SK-N-SH treated with all-trans-retinoic acid at 6 μM for 48 hours (cell line): ENCODE results near the gene MB21D2.

Experiments
- ATAC-seq: fragments of 200-7000 bp; cut with Tn5 transposase; 3 replicates; pipeline ENCODE4 v1.9.1; 2020; ENCODE audit warnings: mild to moderate bottlenecking, moderate library complexity
- BACH2 ChIP-seq: fragments of 250-450 bp; sonication (Bioruptor Pico); IDR thresholded peaks from 2 replicates; pipeline ENCODE4 v1.9.0; 2021; ENCODE audit warnings: mild to moderate bottlenecking, borderline replicate concordance
- ESRRG ChIP-seq: fragments of 250-450 bp; sonication (Bioruptor Pico); IDR thresholded peaks from 2 replicates; pipeline ENCODE4 v1.6.1; 2021; ENCODE audit warnings: mild to moderate bottlenecking
- GLIS3 ChIP-seq: fragments of 250-450 bp; sonication (Bioruptor Pico); IDR thresholded peaks from 2 replicates; pipeline ENCODE4 v1.5.0; 2020; ENCODE audit warnings: mild to moderate bottlenecking, moderate library complexity
- ISL1 ChIP-seq: fragments of 250-450 bp; sonication (Bioruptor Pico); IDR thresholded peaks from 2 replicates; pipeline ENCODE4 v2.1.2; 2022; ENCODE audit warnings: mild to moderate bottlenecking, moderate library complexity
- OSR1 ChIP-seq: fragments of 250-450 bp; sonication (Bioruptor Pico); IDR thresholded peaks from 2 replicates; pipeline ENCODE4 v1.8.0; 2022; ENCODE audit warnings: moderate library complexity, mild to moderate bottlenecking, inconsistent platforms
- PPARA ChIP-seq: fragments of 250-450 bp; sonication (Bioruptor Pico); IDR thresholded peaks from 2 replicates; pipeline ENCODE4 v1.5.0; 2020; ENCODE audit warnings: mild to moderate bottlenecking, borderline replicate concordance
- RARB ChIP-seq: fragments of 250-450 bp; sonication (Bioruptor Pico); IDR thresholded peaks from 2 replicates; pipeline ENCODE4 v1.8.0; 2021; ENCODE audit warnings: mild to moderate bottlenecking, moderate library complexity
- SNAI2 ChIP-seq: fragments of 250-450 bp; sonication (Bioruptor Pico); IDR thresholded peaks from 2 replicates; pipeline ENCODE4 v1.5.0; 2020; ENCODE audit warnings: mild to moderate bottlenecking, moderate library complexity
- TCF4 ChIP-seq: fragments of 250-450 bp; sonication (Bioruptor Pico); IDR thresholded peaks from 2 replicates; pipeline ENCODE4 v1.8.0; 2021; ENCODE audit warnings: mild to moderate bottlenecking, moderate library complexity, borderline replicate concordance
- TOX ChIP-seq: fragments of 250-450 bp; sonication (Bioruptor Pico); IDR thresholded peaks from 2 replicates; pipeline ENCODE4 v1.8.0; 2021; ENCODE audit warnings: mild to moderate bottlenecking, moderate library complexity, borderline replicate concordance
- ZC3H10 ChIP-seq: fragments of 250-450 bp; sonication (Bioruptor Pico); IDR thresholded peaks from 2 replicates; pipeline ENCODE4 v1.5.1; 2021; ENCODE audit warnings: mild to moderate bottlenecking, moderate library complexity
- ZFP3 ChIP-seq: fragments of 250-450 bp; sonication (Bioruptor Pico); IDR thresholded peaks from 2 replicates; pipeline ENCODE4 v1.5.0; 2020; ENCODE audit warnings: mild to moderate bottlenecking, moderate library complexity
- ZFP30 ChIP-seq: fragments of 450-650 bp; formaldehyde crosslinking; IDR thresholded peaks from 2 replicates; pipeline ENCODE4 v1.5.0; 2022; ENCODE audit warnings: mild to moderate bottlenecking, moderate library complexity
- ZNF70 ChIP-seq: fragments of 450-650 bp; formaldehyde crosslinking; IDR thresholded peaks from 2 replicates; pipeline ENCODE4 v1.5.0; 2020; ENCODE audit warnings: mild to moderate bottlenecking, moderate library complexity
- ZNF8 ChIP-seq: fragments of 450-650 bp; formaldehyde crosslinking; IDR thresholded peaks from 2 replicates; pipeline ENCODE4 v1.5.0; 2020; ENCODE audit warnings: mild to moderate bottlenecking, moderate library complexity
- TF ChIP-seq, protein P1 (sequence below): fragments of 250-450 bp; sonication (Bioruptor Pico); IDR thresholded peaks from 2 replicates; pipeline ENCODE4 v1.8.0; 2021; ENCODE audit warnings: low read depth, mild to moderate bottlenecking, moderate library complexity, borderline replicate concordance
- TF ChIP-seq, protein P2 (sequence below): fragments of 250-450 bp; sonication (Bioruptor Pico); IDR thresholded peaks from 2 replicates; pipeline ENCODE4 v1.8.0; 2020; ENCODE audit warnings: mild to moderate bottlenecking, moderate library complexity, borderline replicate concordance
- TF ChIP-seq, protein P3 (sequence below): fragments of 250-450 bp; sonication (Bioruptor Pico); IDR thresholded peaks from 2 replicates; pipeline ENCODE4 v1.5.0; 2020; ENCODE audit warnings: mild to moderate bottlenecking, moderate library complexity
- TF ChIP-seq, protein P4 (sequence below): fragments of 250-450 bp; sonication (Bioruptor Pico); IDR thresholded peaks from 2 replicates; pipeline ENCODE4 v1.5.1; 2020; ENCODE audit warnings: low read depth, mild to moderate bottlenecking, moderate library complexity
- TF ChIP-seq, protein P5 (sequence below): fragments of 250-450 bp; sonication (Bioruptor Pico); IDR thresholded peaks from 2 replicates; pipeline ENCODE4 v1.5.1; 2021; ENCODE audit warnings: mild to moderate bottlenecking, moderate library complexity

The MB21D2 gene

DNA sequence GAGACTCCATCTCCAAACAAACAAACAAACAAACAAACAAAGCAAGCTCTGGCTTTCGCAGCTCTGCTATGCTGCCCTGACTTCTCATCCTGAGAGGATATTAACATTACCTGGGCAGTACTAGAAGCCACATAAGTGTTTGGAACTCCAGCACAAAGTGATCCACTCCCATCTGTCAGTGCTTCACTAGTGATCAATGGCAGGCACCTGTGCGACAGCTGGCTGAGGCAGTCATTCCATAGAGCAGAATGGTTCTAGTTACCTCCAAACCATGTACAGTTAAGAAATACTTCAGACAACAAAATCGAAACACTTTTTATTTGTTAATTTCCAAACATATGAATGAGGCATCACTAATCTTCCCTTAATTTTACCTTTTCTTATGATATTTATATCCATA is 2.8 kb upstream of the MB21D2 start:
- ATAC-seq = no peak
- TF ChIP-seq, protein P1, sequence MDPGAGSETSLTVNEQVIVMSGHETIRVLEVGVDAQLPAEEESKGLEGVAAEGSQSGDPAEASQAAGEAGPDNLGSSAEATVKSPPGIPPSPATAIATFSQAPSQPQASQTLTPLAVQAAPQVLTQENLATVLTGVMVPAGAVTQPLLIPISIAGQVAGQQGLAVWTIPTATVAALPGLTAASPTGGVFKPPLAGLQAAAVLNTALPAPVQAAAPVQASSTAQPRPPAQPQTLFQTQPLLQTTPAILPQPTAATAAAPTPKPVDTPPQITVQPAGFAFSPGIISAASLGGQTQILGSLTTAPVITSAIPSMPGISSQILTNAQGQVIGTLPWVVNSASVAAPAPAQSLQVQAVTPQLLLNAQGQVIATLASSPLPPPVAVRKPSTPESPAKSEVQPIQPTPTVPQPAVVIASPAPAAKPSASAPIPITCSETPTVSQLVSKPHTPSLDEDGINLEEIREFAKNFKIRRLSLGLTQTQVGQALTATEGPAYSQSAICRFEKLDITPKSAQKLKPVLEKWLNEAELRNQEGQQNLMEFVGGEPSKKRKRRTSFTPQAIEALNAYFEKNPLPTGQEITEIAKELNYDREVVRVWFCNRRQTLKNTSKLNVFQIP (CRISPR knock-in tag) = no peak
- TF ChIP-seq GLIS3 (CRISPR knock-in tag) (no peak), ZC3H10 (no peak)

DNA sequence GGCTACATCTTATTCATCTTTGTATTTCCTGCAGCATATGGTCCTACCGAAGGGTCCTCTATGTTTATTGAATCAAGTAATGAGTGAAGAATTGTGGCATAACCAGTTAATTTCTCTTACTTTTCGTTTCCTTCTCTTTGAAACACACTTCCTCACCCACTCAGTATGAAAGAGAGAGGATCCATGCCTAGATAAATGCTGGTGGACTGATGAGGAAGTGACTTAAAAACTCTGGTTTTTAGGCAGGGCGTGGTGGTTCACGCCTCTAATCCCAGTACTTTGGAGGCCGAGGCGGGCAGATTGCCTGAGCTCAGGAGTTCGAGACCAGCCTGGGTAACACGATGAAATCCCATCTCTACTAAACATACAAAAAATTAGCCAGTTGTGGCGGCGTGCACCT is 2.2 kb upstream of the MB21D2 start:
- TF ChIP-seq ZFP30 (CRISPR knock-in tag) (no peak), OSR1 (no peak), TOX (CRISPR knock-in tag) (no peak), RARB (no peak), ZC3H10 (no peak), TCF4 (CRISPR knock-in tag) (no peak), ZFP3 (CRISPR knock-in tag) (no peak), BACH2 (CRISPR knock-in tag) (no peak), ZNF70 (CRISPR knock-in tag) (no peak), ZNF8 (CRISPR knock-in tag) (no peak)
- TF ChIP-seq, protein P1 (CRISPR knock-in tag) = no peak
- TF ChIP-seq, protein P2, sequence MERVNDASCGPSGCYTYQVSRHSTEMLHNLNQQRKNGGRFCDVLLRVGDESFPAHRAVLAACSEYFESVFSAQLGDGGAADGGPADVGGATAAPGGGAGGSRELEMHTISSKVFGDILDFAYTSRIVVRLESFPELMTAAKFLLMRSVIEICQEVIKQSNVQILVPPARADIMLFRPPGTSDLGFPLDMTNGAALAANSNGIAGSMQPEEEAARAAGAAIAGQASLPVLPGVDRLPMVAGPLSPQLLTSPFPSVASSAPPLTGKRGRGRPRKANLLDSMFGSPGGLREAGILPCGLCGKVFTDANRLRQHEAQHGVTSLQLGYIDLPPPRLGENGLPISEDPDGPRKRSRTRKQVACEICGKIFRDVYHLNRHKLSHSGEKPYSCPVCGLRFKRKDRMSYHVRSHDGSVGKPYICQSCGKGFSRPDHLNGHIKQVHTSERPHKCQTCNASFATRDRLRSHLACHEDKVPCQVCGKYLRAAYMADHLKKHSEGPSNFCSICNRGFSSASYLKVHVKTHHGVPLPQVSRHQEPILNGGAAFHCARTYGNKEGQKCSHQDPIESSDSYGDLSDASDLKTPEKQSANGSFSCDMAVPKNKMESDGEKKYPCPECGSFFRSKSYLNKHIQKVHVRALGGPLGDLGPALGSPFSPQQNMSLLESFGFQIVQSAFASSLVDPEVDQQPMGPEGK = no peak
- TF ChIP-seq, protein P3, sequence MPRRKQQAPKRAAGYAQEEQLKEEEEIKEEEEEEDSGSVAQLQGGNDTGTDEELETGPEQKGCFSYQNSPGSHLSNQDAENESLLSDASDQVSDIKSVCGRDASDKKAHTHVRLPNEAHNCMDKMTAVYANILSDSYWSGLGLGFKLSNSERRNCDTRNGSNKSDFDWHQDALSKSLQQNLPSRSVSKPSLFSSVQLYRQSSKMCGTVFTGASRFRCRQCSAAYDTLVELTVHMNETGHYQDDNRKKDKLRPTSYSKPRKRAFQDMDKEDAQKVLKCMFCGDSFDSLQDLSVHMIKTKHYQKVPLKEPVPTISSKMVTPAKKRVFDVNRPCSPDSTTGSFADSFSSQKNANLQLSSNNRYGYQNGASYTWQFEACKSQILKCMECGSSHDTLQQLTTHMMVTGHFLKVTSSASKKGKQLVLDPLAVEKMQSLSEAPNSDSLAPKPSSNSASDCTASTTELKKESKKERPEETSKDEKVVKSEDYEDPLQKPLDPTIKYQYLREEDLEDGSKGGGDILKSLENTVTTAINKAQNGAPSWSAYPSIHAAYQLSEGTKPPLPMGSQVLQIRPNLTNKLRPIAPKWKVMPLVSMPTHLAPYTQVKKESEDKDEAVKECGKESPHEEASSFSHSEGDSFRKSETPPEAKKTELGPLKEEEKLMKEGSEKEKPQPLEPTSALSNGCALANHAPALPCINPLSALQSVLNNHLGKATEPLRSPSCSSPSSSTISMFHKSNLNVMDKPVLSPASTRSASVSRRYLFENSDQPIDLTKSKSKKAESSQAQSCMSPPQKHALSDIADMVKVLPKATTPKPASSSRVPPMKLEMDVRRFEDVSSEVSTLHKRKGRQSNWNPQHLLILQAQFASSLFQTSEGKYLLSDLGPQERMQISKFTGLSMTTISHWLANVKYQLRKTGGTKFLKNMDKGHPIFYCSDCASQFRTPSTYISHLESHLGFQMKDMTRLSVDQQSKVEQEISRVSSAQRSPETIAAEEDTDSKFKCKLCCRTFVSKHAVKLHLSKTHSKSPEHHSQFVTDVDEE (CRISPR knock-in tag) = no peak
- TF ChIP-seq, protein P4, sequence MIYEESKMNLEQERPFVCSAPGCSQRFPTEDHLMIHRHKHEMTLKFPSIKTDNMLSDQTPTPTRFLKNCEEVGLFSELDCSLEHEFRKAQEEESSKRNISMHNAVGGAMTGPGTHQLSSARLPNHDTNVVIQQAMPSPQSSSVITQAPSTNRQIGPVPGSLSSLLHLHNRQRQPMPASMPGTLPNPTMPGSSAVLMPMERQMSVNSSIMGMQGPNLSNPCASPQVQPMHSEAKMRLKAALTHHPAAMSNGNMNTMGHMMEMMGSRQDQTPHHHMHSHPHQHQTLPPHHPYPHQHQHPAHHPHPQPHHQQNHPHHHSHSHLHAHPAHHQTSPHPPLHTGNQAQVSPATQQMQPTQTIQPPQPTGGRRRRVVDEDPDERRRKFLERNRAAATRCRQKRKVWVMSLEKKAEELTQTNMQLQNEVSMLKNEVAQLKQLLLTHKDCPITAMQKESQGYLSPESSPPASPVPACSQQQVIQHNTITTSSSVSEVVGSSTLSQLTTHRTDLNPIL (CRISPR knock-in tag) = no peak
- no peak for ATAC-seq

DNA sequence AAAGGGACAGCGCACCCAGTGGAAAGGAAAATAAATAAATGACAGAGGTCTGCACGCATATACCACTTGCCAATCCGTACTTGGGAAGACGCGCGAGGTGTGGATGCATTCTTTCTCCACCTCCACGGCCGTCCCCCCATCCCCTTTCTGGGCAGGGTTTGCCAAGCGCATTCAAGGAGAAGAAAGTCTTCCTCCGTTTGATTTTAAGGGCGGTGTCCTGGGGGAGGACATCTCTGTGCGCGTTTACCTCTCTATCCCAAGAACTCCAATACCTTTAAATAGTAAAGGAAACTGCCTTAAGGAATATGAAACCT is 576 bp upstream of the MB21D2 start:
- no peak for ATAC-seq
- TF ChIP-seq ZC3H10 (no peak), BACH2 (CRISPR knock-in tag) (no peak), ZNF70 (CRISPR knock-in tag) (no peak), ZFP3 (CRISPR knock-in tag) (no peak), SNAI2 (CRISPR knock-in tag) (no peak), ISL1 (no peak), TCF4 (CRISPR knock-in tag) (no peak), ZNF8 (CRISPR knock-in tag) (no peak), ZFP30 (CRISPR knock-in tag) (no peak), RARB (no peak), OSR1 (no peak), ESRRG (CRISPR knock-in tag) (no peak), PPARA (CRISPR knock-in tag) (no peak)
- TF ChIP-seq, protein P5, sequence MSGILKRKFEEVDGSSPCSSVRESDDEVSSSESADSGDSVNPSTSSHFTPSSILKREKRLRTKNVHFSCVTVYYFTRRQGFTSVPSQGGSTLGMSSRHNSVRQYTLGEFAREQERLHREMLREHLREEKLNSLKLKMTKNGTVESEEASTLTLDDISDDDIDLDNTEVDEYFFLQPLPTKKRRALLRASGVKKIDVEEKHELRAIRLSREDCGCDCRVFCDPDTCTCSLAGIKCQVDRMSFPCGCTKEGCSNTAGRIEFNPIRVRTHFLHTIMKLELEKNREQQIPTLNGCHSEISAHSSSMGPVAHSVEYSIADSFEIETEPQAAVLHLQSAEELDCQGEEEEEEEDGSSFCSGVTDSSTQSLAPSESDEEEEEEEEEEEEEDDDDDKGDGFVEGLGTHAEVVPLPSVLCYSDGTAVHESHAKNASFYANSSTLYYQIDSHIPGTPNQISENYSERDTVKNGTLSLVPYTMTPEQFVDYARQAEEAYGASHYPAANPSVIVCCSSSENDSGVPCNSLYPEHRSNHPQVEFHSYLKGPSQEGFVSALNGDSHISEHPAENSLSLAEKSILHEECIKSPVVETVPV (CRISPR knock-in tag) = no peak
- TF ChIP-seq, protein P3 (CRISPR knock-in tag) = no peak
- TF ChIP-seq, protein P4 (CRISPR knock-in tag) = no peak
- TF ChIP-seq, protein P1 (CRISPR knock-in tag) = no peak
- TF ChIP-seq, all 23 proteins: peak for 0
